Hepatocyte (in vitro differentiated cells): ENCODE data around the gene ROR2. TPM values are rescaled to one million over a fixed set of nuclear protein-coding genes. Genes with fewer than 3 reads are reported as not detected.
A peak's percentile ranks its signal among the peaks of the same experiment; 100 is the strongest.
"Not testable (repeated sequence)": the region's sequence is repeated elsewhere in the genome, so short reads cannot be mapped to it uniquely, and the experiment has no call there.

Experiments
- DNase-seq: peaks from one replicate; pipeline ENCODE4 v3.0.0-alpha.2; 2016; ENCODE audit warnings: low spot score
- H2AFZ ChIP-seq: fragments of 200-600 bp; sonication (generic); 2 replicates; pipeline ENCODE4 v1.6.0; 2016; ENCODE audit warnings: antibody characterized with exemption, mild to moderate bottlenecking
- H3K27ac ChIP-seq: fragments of 200-600 bp; sonication (generic); 2 replicates; pipeline ENCODE4 v1.5.1; 2016; ENCODE audit warnings: mild to moderate bottlenecking
- H3K27me3 ChIP-seq: fragments of 200-600 bp; sonication (generic); 2 replicates; pipeline ENCODE4 v1.6.1; 2016
- H3K36me3 ChIP-seq: fragments of 200-600 bp; sonication (generic); replicated peaks from 2 replicates; pipeline ENCODE4 v1.5.1; 2016; ENCODE audit warnings: low read depth; ENCODE audit not compliant: insufficient read depth
- H3K4me1 ChIP-seq: fragments of 200-600 bp; sonication (generic); 2 replicates; pipeline ENCODE4 v1.5.1; 2016; ENCODE audit warnings: mild to moderate bottlenecking, moderate library complexity; ENCODE audit not compliant: insufficient read depth
- H3K4me2 ChIP-seq: fragments of 200-600 bp; sonication (generic); 2 replicates; pipeline ENCODE4 v1.6.0; 2016
- H3K4me3 ChIP-seq: fragments of 200-600 bp; sonication (generic); 2 replicates; pipeline ENCODE4 v1.5.1; 2016; ENCODE audit warnings: mild to moderate bottlenecking
- H3K79me2 ChIP-seq: fragments of 200-600 bp; sonication (generic); 2 replicates; pipeline ENCODE4 v1.6.0; 2017; ENCODE audit warnings: mild to moderate bottlenecking
- H3K9me2 ChIP-seq: fragments of 200-600 bp; sonication (generic); replicated peaks from 2 replicates; pipeline ENCODE4 v1.6.0; 2017; ENCODE audit warnings: mild to moderate bottlenecking; ENCODE audit not compliant: insufficient read depth
- H3K9me3 ChIP-seq: fragments of 200-600 bp; sonication (generic); 2 replicates; pipeline ENCODE4 v1.5.1; 2016; ENCODE audit warnings: low read depth, mild to moderate bottlenecking
- H4K20me1 ChIP-seq: fragments of 200-600 bp; sonication (generic); 2 replicates; pipeline ENCODE4 v1.6.0; 2016; ENCODE audit warnings: mild to moderate bottlenecking; ENCODE audit not compliant: insufficient read depth, poor library complexity, severe bottlenecking
- CTCF ChIP-seq: fragments of 200-600 bp; sonication (generic); IDR thresholded peaks from 2 replicates; pipeline ENCODE4 v1.5.1; 2016; ENCODE audit warnings: antibody characterized with exemption, mild to moderate bottlenecking; ENCODE audit not compliant: poor library complexity
- EZH2 ChIP-seq: fragments of 200-600 bp; sonication (generic); IDR thresholded peaks from 2 replicates; pipeline ENCODE4 v1.6.1; 2016; ENCODE audit warnings: antibody characterized with exemption, mild to moderate bottlenecking, borderline replicate concordance
- EZH2phosphoT487 ChIP-seq: fragments of 200-600 bp; sonication (generic); IDR thresholded peaks from one replicate; pipeline ENCODE4 v1.6.1; 2018; ENCODE audit warnings: antibody characterized with exemption, mild to moderate bottlenecking, low read depth, moderate library complexity; ENCODE audit not compliant: unreplicated experiment, severe bottlenecking
- WGBS: methylation state at CpG from one replicate; pipeline ENCODE4 v1.1.6; 2016; ENCODE audit warnings: low lambda C conversion rate; ENCODE audit errors: missing lambda C conversion rate; 5-methylcytosine and 5-hydroxymethylcytosine counted together
- polyA plus RNA-seq: library from polyadenylated mRNA; unstranded; fragments of >200 nt; fragmentation: Nextera tagmentation; extraction: Ambion mirVana; gene quantifications from 2 replicates; pipeline ENCODE4 v1.2.1, GENCODE V29; 2016
- total RNA-seq: library from RNA; depleted of rRNA; stranded (reverse); fragments of >200 nt; gene quantifications from 2 replicates; pipeline ENCODE4 v1.2.3, GENCODE V29; 2014

ROR2 gene
- total and polyA plus RNA-seq, 2 experiments from 2014 or later: 25.6 to 29.5 TPM

- peak overlapping the region; percentile 58 for H3K27ac ChIP-seq
- DNase-seq: no peak
- 48% methylated on average over 6 of the region's 6 CpGs for WGBS
These were observed 154.3 kb downstream of the ROR2 start for GRCh38 chr9:91795598-91796241.

GRCh38 chr9:91793371-91793770, 156.7 kb downstream of the ROR2 start:
- not testable (repeated sequence) for H3K36me3 ChIP-seq, H4K20me1 ChIP-seq, H3K9me3 ChIP-seq, H3K27ac ChIP-seq, H3K4me2 ChIP-seq, H2AFZ ChIP-seq, H3K9me2 ChIP-seq, H3K4me3 ChIP-seq, H3K27me3 ChIP-seq, DNase-seq
- Histone ChIP-seq H3K79me2 (peaks cover 53% of the 10 kb centered on the region), H3K4me1 (peaks cover 11% of the 10 kb centered on the region)
- 92% methylated on average over 5 of the region's 5 CpGs for WGBS

More at GRCh38 chr9:91795598-91796241, 154.3 kb downstream of the ROR2 start:
- Histone ChIP-seq H3K4me3 (no peak overlapping the region), H3K27me3 (no peaks in the 10 kb centered on the region), H3K36me3 (no peaks in the 10 kb centered on the region), H3K4me2 (no peak overlapping the region), H4K20me1 (peaks cover 21% of the 10 kb centered on the region), H3K9me2 (no peaks in the 10 kb centered on the region), H3K79me2 (peaks cover 53% of the 10 kb centered on the region), H3K4me1 (peaks cover 11% of the 10 kb centered on the region), H2AFZ (no peak overlapping the region), H3K9me3 (no peaks in the 10 kb centered on the region)
- no peak for TF ChIP-seq CTCF
- TF ChIP-seq EZH2phosphoT487: no peak

- TF ChIP-seq EZH2phosphoT487 (no peak), EZH2 (no peak), CTCF (no peak)
- Histone ChIP-seq H3K4me1 (peaks cover 7% of the 10 kb centered on the region), H3K4me2 (no peak overlapping the region), H3K27me3 (no peaks in the 10 kb centered on the region), H2AFZ (no peak overlapping the region), H3K27ac (no peak overlapping the region), H3K79me2 (peaks cover 78% of the 10 kb centered on the region), H3K9me2 (no peaks in the 10 kb centered on the region), H3K9me3 (no peaks in the 10 kb centered on the region), H3K4me3 (no peak overlapping the region), H4K20me1 (peaks cover 6% of the 10 kb centered on the region), H3K36me3 (no peaks in the 10 kb centered on the region)
- 61% methylated on average over 4 of the region's 4 CpGs for WGBS
- no peak for DNase-seq
These were observed 159.1 kb downstream of the ROR2 start for GRCh38 chr9:91790917-91791316.

- no peaks in the 10 kb centered on the region for H3K9me2 ChIP-seq
- TF ChIP-seq EZH2phosphoT487 (no peak), CTCF (no peak), EZH2 (no peak)
- H3K27ac ChIP-seq: no peak overlapping the region
- no peaks in the 10 kb centered on the region for H3K27me3 ChIP-seq
- 97% methylated on average over 3 of the region's 3 CpGs for WGBS
- H3K79me2 ChIP-seq: peaks cover 85% of the 10 kb centered on the region
- H3K4me3 ChIP-seq: no peak overlapping the region
- H2AFZ ChIP-seq: no peak overlapping the region
- peaks cover 2% of the 10 kb centered on the region for H4K20me1 ChIP-seq
- no peaks in the 10 kb centered on the region for H3K4me1 ChIP-seq
- no peaks in the 10 kb centered on the region for H3K36me3 ChIP-seq
- DNase-seq: no peak
- H3K9me3 ChIP-seq: no peaks in the 10 kb centered on the region
- no peak overlapping the region for H3K4me2 ChIP-seq
These were observed 160.1 kb downstream of the ROR2 start for GRCh38 chr9:91789941-91790340.
